ENCODE results near the gene ICE1.

Gene ICE1

DNA sequence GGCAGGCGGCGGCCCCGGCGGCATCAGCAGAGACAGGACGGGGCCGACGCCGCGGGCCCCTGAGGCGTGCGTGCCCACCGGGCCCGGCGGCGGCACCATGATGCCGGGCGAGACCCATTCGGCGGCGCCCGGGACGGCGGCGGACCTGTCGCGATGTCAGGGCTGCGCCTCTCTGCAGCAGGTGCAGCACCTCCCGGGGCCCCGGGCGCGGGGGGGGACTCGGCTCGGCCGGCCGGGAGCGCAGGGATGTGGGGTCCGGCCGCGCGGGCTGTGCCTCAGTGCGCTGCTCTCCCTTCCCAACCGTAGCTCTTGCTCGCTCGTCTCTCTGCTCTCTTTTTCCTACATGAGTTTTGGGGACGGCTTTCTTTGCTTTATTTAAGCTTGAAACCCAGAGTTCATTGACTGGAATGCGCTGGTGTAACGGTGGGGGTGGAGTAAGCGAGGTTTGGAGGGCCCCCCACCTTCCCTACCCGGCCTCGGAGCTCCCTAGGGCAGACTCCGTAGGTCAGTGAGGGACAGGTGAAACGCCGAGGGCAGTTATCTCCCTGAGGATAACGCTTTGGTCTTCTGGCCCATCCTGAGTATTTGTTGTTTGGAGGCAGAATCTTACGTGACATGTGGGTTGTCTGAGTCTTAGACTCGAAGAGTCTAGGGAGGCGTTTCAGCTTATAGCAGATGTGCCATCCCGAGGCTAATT is 490 bp downstream of the ICE1 start:
- Histone ChIP-seq H3K4me1 (ENCODE audit: control extremely low read depth in 1 of 4, control insufficient read depth in 4 of 4, insufficient read depth in 4 of 4, low read length in 3 of 4) (peaks cover 17 to 35% (median 29%) of the 10 kb centered on the region in 4 experiments), H3K4me3 (ENCODE audit: control insufficient read depth in 1 of 7, extremely low read depth in 1 of 7, insufficient read depth in 4 of 7, low read depth in 2 of 7, low read length in 6 of 7) (peak overlapping the region; percentile 83 to 94 (median 91)), H3K9me3 (ENCODE audit: control extremely low read depth in 1 of 5, control insufficient read depth in 4 of 5, insufficient read depth in 2 of 5, low read depth in 1 of 5, low read length in 4 of 5) (no peaks in the 10 kb centered on the region), H3K27ac (ENCODE audit: insufficient read depth in 1 of 2, low read depth in 1 of 2, low read length in 2 of 2, poor library complexity in 1 of 2, severe bottlenecking in 2 of 2) (peak overlapping the region; percentile 95 to 98), H3K27me3 (replicated peaks in 2 of 5; ENCODE audit: control insufficient read depth in 4 of 5, insufficient read depth in 5 of 5, low read length in 4 of 5) (peaks cover 0 to 2% (median 0%) of the 10 kb centered on the region in 5 experiments), H3K36me3 (ENCODE audit: control insufficient read depth in 4 of 4, insufficient read depth in 4 of 4, low read length in 3 of 4) (peaks cover 0 to 13% (median 2%) of the 10 kb centered on the region in 4 experiments)
- ChIA-PET CTCF (interaction anchor here (1.2 to 3.7 kb wide), 3 partner anchors 68 to 1204 kb away, joined by 3 to 11 read pairs (median 4); partner anchors contain the start of gene ADAMTS16), POLR2A (no interaction called here)
- WGBS (ENCODE audit: insufficient coverage), result under 1% methylated on average over 42 of the region's 58 CpGs
- peak in 1 of 3 donors; percentile 27 for DNase-seq

DNA sequence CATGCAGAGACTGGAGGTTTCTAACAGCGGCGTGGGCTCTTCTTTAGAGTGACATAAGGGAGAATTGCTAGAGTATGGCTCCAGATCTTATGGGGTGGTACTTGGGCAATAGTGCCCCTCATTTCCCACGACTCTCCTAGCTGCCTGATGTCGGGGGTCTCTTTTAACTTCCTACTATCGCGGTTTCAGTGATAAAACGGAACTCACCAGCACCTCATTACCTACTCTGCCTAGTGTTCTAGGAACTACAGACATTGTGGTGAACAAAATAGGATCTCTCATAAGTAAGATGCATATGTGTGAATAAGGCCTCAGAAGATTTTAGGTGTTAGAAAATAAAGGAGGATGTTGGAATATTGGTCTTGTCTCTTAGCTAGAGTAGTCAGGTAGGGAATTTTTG is 1.1 kb downstream of the ICE1 start:
- peaks cover 17 to 35% (median 29%) of the 10 kb centered on the region in 4 experiments for H3K4me1 ChIP-seq (ENCODE audit: control extremely low read depth in 1 of 4, control insufficient read depth in 4 of 4, insufficient read depth in 4 of 4, low read length in 3 of 4)
- CTCF ChIA-PET, result interaction anchor here (3.7 kb wide), 1 partner anchor 283 kb away, joined by 11 read pairs; the partner anchor contains the start of gene ADAMTS16

DNA sequence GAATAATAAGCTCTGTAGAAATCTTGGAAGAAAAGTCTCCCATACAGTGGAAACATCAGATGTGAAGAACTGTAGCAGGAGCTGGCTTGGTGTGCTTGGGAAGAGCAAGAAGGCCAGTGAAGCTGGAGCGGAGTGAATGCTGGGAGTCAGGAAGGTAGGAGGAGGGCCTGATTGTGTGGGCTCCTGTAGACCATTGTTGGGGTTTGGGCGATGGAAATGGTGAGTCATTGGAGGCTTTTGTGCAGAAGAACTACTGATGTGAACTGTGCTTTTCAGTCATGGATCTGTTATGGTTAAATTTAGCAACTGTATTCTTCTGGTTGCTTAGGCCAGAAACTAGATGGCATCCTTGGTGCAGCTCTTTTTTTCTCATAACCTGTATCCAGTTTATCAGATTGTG is 2.3 kb downstream of the ICE1 start:
- no peaks in the 10 kb centered on the region for H3K27me3 ChIP-seq (replicated peaks in 2 of 5; ENCODE audit: control insufficient read depth in 4 of 5, insufficient read depth in 5 of 5, low read length in 4 of 5)
- no peaks in the 10 kb centered on the region for H3K9me3 ChIP-seq (ENCODE audit: control extremely low read depth in 1 of 5, control insufficient read depth in 4 of 5, insufficient read depth in 2 of 5, low read depth in 1 of 5, low read length in 4 of 5)
- DNase-seq, result peak in 2 of 3 donors; percentile 7 to 12
- no peak overlapping the region for H3K4me3 ChIP-seq (ENCODE audit: control insufficient read depth in 1 of 7, extremely low read depth in 1 of 7, insufficient read depth in 4 of 7, low read depth in 2 of 7, low read length in 6 of 7)
- ChIA-PET POLR2A (no interaction called here), CTCF (no interaction called here)
- no peak overlapping the region for H3K27ac ChIP-seq (ENCODE audit: insufficient read depth in 1 of 2, low read depth in 1 of 2, low read length in 2 of 2, poor library complexity in 1 of 2, severe bottlenecking in 2 of 2)
- H3K36me3 ChIP-seq (ENCODE audit: control insufficient read depth in 4 of 4, insufficient read depth in 4 of 4, low read length in 3 of 4), result peaks cover 0 to 15% (median 3%) of the 10 kb centered on the region in 4 experiments
- peaks cover 17 to 35% (median 29%) of the 10 kb centered on the region in 4 experiments for H3K4me1 ChIP-seq (ENCODE audit: control extremely low read depth in 1 of 4, control insufficient read depth in 4 of 4, insufficient read depth in 4 of 4, low read length in 3 of 4)
- 75% methylated on average over 1 of the region's 2 CpGs for WGBS (ENCODE audit: insufficient coverage)

More for the DNA sequence above, 1.1 kb downstream of the ICE1 start:
- H3K36me3 ChIP-seq (ENCODE audit: control insufficient read depth in 4 of 4, insufficient read depth in 4 of 4, low read length in 3 of 4), result peaks cover 0 to 15% (median 3%) of the 10 kb centered on the region in 4 experiments
- peak overlapping the region; percentile 95 to 98 for H3K27ac ChIP-seq (ENCODE audit: insufficient read depth in 1 of 2, low read depth in 1 of 2, low read length in 2 of 2, poor library complexity in 1 of 2, severe bottlenecking in 2 of 2)
- POLR2A ChIA-PET, result no interaction called here
- H3K27me3 ChIP-seq (replicated peaks in 2 of 5; ENCODE audit: control insufficient read depth in 4 of 5, insufficient read depth in 5 of 5, low read length in 4 of 5), result peaks cover 0 to 2% (median 0%) of the 10 kb centered on the region in 5 experiments
- WGBS (ENCODE audit: insufficient coverage), result 0% methylated on average over 1 of the region's 7 CpGs
- peak in 2 of 3 donors; percentile 26 to 51 for DNase-seq
- no peaks in the 10 kb centered on the region for H3K9me3 ChIP-seq (ENCODE audit: control extremely low read depth in 1 of 5, control insufficient read depth in 4 of 5, insufficient read depth in 2 of 5, low read depth in 1 of 5, low read length in 4 of 5)
- peak overlapping the region in 6 of 7 experiments; percentile 83 to 94 (median 90) for H3K4me3 ChIP-seq (ENCODE audit: control insufficient read depth in 1 of 7, extremely low read depth in 1 of 7, insufficient read depth in 4 of 7, low read depth in 2 of 7, low read length in 6 of 7)

DNA sequence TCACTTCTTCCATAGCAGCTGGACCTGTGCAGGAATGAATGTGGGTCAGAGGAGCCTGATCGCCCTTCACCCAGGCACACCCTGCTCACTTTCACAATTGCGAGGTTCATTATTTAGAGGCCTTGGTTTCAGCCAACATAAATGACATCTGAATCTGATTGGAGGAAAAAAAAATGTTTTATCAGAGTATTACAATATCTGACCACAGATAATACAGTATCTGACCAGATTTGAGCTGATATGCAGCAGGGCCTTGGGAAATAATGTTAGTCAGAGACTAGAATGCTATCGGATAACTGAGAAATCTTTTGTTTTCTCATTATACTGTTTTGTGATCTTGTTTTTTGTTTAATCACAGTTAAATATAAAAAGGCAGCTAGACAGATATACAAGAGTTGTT is 7.7 kb downstream of the ICE1 start:
- no peak for DNase-seq
- H3K4me1 ChIP-seq (ENCODE audit: control extremely low read depth in 1 of 4, control insufficient read depth in 4 of 4, insufficient read depth in 4 of 4, low read length in 3 of 4), result peaks cover 0 to 5% (median under 1%) of the 10 kb centered on the region in 4 experiments
- no peaks in the 10 kb centered on the region for H3K9me3 ChIP-seq (ENCODE audit: control extremely low read depth in 1 of 5, control insufficient read depth in 4 of 5, insufficient read depth in 2 of 5, low read depth in 1 of 5, low read length in 4 of 5)
- ChIA-PET CTCF (no interaction called here), POLR2A (no interaction called here)
- H3K4me3 ChIP-seq (ENCODE audit: control insufficient read depth in 1 of 7, extremely low read depth in 1 of 7, insufficient read depth in 4 of 7, low read depth in 2 of 7, low read length in 6 of 7), result no peak overlapping the region
- H3K27me3 ChIP-seq (replicated peaks in 2 of 5; ENCODE audit: control insufficient read depth in 4 of 5, insufficient read depth in 5 of 5, low read length in 4 of 5), result no peaks in the 10 kb centered on the region
- no peak overlapping the region for H3K27ac ChIP-seq (ENCODE audit: insufficient read depth in 1 of 2, low read depth in 1 of 2, low read length in 2 of 2, poor library complexity in 1 of 2, severe bottlenecking in 2 of 2)
- 100% methylated on average over 1 of the region's 3 CpGs for WGBS (ENCODE audit: insufficient coverage)
- H3K36me3 ChIP-seq (ENCODE audit: control insufficient read depth in 4 of 4, insufficient read depth in 4 of 4, low read length in 3 of 4), result peaks cover 0 to 17% (median 2%) of the 10 kb centered on the region in 4 experiments

DNA sequence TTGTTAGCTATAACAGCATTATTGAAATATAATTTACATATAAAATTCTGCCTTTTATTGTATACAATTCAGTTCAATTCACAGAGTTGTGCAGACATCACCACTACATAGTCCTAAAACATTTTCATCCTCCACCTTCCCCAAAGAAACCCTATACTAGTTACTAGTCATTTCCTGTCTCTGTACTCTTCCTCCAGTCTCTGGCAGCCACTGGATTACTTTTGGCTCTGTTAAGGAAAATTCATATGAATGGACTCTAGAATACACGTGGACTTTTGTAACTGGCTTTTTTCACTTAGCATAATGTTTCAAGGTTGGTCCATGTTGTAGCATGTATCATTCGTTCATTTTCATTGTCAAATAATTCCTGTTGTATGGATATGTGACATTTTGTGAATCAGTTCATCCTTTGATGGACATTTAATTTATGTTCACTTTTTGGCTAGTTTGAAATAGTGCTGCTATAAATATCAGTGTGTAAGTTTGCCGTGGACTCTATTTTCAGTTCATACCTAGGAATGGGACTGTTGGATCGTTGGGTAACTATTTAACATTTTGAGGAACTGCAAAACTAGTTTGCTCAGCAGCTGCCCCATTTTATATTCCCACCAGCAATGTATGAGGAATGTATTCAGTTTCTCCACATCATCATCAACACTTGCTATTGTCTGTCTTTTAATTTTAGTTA is 9.7 kb downstream of the ICE1 start:
- 89% methylated on average over 3 of the region's 4 CpGs for WGBS (ENCODE audit: insufficient coverage)
- ChIA-PET CTCF (no interaction called here), POLR2A (no interaction called here)
- peaks cover 0 to 15% (median 2%) of the 10 kb centered on the region in 4 experiments for H3K36me3 ChIP-seq (ENCODE audit: control insufficient read depth in 4 of 4, insufficient read depth in 4 of 4, low read length in 3 of 4)
- no peaks in the 10 kb centered on the region for H3K27me3 ChIP-seq (replicated peaks in 2 of 5; ENCODE audit: control insufficient read depth in 4 of 5, insufficient read depth in 5 of 5, low read length in 4 of 5)
- no peak for DNase-seq
- H3K4me3 ChIP-seq (ENCODE audit: control insufficient read depth in 1 of 7, extremely low read depth in 1 of 7, insufficient read depth in 4 of 7, low read depth in 2 of 7, low read length in 6 of 7), result no peak overlapping the region
- no peaks in the 10 kb centered on the region for H3K9me3 ChIP-seq (ENCODE audit: control extremely low read depth in 1 of 5, control insufficient read depth in 4 of 5, insufficient read depth in 2 of 5, low read depth in 1 of 5, low read length in 4 of 5)
- H3K27ac ChIP-seq (ENCODE audit: insufficient read depth in 1 of 2, low read depth in 1 of 2, low read length in 2 of 2, poor library complexity in 1 of 2, severe bottlenecking in 2 of 2), result no peak overlapping the region
- H3K4me1 ChIP-seq (ENCODE audit: control extremely low read depth in 1 of 4, control insufficient read depth in 4 of 4, insufficient read depth in 4 of 4, low read length in 3 of 4), result peaks cover 0 to 5% (median under 1%) of the 10 kb centered on the region in 4 experiments

DNA sequence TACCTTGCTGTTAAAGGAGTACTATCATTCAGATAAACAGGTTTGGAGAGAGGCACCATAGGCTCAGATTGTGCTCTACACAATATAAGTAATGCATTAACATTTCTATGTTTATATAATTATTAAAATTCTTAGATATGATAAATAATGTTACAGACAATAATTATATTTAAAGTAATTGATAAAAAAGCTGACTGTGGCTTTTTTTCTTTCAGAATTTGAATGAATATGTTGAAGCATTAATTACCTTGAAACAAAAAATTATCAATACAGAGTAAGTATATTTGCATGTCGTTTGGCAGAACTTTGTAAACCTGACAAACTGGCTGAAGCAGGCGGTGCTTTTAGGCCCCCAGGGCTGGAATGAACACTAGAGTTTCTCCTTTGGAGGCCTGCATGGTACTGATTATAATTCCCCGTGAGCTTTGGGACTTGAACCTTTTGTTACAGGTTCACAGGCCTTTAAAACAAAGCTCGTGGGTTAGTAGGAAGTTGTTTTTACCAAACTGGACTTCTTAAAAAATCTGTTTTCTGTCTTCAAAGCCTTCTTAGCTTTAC is 13.8 kb downstream of the ICE1 start:
- Histone ChIP-seq H3K36me3 (ENCODE audit: control insufficient read depth in 4 of 4, insufficient read depth in 4 of 4, low read length in 3 of 4) (peaks cover 0 to 13% (median 5%) of the 10 kb centered on the region in 4 experiments), H3K9me3 (ENCODE audit: control extremely low read depth in 1 of 5, control insufficient read depth in 4 of 5, insufficient read depth in 2 of 5, low read depth in 1 of 5, low read length in 4 of 5) (no peaks in the 10 kb centered on the region), H3K27me3 (replicated peaks in 2 of 5; ENCODE audit: control insufficient read depth in 4 of 5, insufficient read depth in 5 of 5, low read length in 4 of 5) (no peaks in the 10 kb centered on the region), H3K4me3 (ENCODE audit: control insufficient read depth in 1 of 7, extremely low read depth in 1 of 7, insufficient read depth in 4 of 7, low read depth in 2 of 7, low read length in 6 of 7) (no peak overlapping the region), H3K4me1 (ENCODE audit: control extremely low read depth in 1 of 4, control insufficient read depth in 4 of 4, insufficient read depth in 4 of 4, low read length in 3 of 4) (peaks cover 0 to 5% (median under 1%) of the 10 kb centered on the region in 4 experiments), H3K27ac (ENCODE audit: insufficient read depth in 1 of 2, low read depth in 1 of 2, low read length in 2 of 2, poor library complexity in 1 of 2, severe bottlenecking in 2 of 2) (no peak overlapping the region)
- no peak for DNase-seq
- WGBS (ENCODE audit: insufficient coverage), result 100% methylated on average over 2 of the region's 4 CpGs
- POLR2A ChIA-PET, result no interaction called here
- CTCF ChIA-PET, result interaction anchor here (1.3 to 2.3 kb wide), 2 partner anchors 15 to 18 kb away, joined by 3 to 5 read pairs; no protein-coding TSS in a partner anchor

All from common myeloid progenitor, CD34-positive (primary cell).